ENCODE results near the gene TIAM1.

TIAM1 gene

DNA sequence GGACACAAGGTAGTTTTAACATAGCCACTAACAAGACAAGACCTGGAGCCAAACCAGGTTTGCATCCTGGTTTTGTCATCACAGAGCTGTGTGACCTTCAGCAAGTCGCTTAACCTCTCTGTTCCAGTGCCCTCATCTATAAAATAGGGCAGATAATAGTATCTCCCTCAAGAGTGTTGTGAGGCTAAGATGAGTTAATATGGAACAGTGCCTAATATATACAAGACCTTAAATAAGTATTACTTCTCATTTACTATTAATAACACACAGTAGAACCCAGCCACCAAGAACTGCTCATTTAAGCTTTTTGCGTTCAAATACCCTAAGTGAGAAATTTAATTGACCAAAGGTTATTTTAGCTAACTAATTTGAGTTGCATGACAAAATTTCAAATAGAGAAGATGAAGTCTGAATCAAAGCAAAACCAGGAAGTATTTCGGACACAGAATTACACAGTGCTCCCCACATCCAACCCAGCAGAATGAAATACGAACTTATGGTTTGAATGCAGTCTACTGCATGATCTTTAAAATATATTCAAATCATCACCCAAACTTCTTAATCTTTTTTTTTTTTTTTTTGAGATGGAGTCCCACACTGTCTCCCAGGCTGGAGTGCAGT, 181.9 kb downstream of the TIAM1 start:
- no peak overlapping the region for H3K4me3 ChIP-seq (replicated peaks; ENCODE audit: low read depth, low read length)
- TF ChIP-seq, protein P1, sequence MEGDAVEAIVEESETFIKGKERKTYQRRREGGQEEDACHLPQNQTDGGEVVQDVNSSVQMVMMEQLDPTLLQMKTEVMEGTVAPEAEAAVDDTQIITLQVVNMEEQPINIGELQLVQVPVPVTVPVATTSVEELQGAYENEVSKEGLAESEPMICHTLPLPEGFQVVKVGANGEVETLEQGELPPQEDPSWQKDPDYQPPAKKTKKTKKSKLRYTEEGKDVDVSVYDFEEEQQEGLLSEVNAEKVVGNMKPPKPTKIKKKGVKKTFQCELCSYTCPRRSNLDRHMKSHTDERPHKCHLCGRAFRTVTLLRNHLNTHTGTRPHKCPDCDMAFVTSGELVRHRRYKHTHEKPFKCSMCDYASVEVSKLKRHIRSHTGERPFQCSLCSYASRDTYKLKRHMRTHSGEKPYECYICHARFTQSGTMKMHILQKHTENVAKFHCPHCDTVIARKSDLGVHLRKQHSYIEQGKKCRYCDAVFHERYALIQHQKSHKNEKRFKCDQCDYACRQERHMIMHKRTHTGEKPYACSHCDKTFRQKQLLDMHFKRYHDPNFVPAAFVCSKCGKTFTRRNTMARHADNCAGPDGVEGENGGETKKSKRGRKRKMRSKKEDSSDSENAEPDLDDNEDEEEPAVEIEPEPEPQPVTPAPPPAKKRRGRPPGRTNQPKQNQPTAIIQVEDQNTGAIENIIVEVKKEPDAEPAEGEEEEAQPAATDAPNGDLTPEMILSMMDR (IDR thresholded peaks at IDR 0.05; ENCODE audit: low read length, missing control alignments), result no peak
- DNase-seq (ENCODE audit: low read depth), result no peak

GRCh38 chr21:31161157-31161556, 182.9 kb downstream of the TIAM1 start:
- TF ChIP-seq, protein P1 (IDR thresholded peaks at IDR 0.05; ENCODE audit: low read length, missing control alignments), result no peak
- DNase-seq (ENCODE audit: low read depth), result no peak
- no peak overlapping the region for H3K4me3 ChIP-seq (replicated peaks; ENCODE audit: low read depth, low read length)

GRCh38 chr21:31159808-31160207, 184.3 kb downstream of the TIAM1 start:
- H3K4me3 ChIP-seq (replicated peaks; ENCODE audit: low read depth, low read length), result no peak overlapping the region

GRCh38 chr21:31158789-31159581, 185.1 kb downstream of the TIAM1 start:
- peak; percentile 63 for DNase-seq (ENCODE audit: low read depth)
- TF ChIP-seq, protein P1 (IDR thresholded peaks at IDR 0.05; ENCODE audit: low read length, missing control alignments), result no peak
- no peak overlapping the region for H3K4me3 ChIP-seq (replicated peaks; ENCODE audit: low read depth, low read length)

More at GRCh38 chr21:31159808-31160207, 184.3 kb downstream of the TIAM1 start:
- TF ChIP-seq, protein P1 (IDR thresholded peaks at IDR 0.05; ENCODE audit: low read length, missing control alignments), result no peak
- no peak for DNase-seq (ENCODE audit: low read depth)

DNA sequence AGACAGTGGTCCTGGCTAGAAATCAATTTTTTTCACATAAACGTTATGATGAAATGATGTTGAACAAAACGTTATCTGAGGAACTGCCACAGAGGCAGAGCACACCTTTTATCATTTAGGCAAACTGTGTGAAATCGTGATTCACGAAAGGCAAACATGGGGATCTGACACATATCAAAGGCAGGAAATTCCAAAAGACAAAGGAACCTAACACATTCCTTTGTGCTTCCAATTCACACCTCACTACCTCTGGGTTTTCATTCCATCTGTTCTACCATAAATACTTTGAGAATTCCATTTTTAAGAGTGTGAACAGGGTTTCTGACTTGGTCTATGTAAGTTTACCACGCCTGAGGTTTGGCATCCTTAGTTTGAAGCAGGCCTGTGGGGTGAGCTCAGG, 186.3 kb downstream of the TIAM1 start:
- H3K4me3 ChIP-seq (replicated peaks; ENCODE audit: low read depth, low read length), result no peak overlapping the region
- DNase-seq (ENCODE audit: low read depth), result no peak
- TF ChIP-seq, protein P1 (IDR thresholded peaks at IDR 0.05; ENCODE audit: low read length, missing control alignments), result no peak

- no peak overlapping the region for H3K4me3 ChIP-seq (replicated peaks; ENCODE audit: low read depth, low read length)
- no peak for DNase-seq (ENCODE audit: low read depth)
- TF ChIP-seq, protein P1 (IDR thresholded peaks at IDR 0.05; ENCODE audit: low read length, missing control alignments), result no peak
Measured at GRCh38 chr21:31156662-31157061, 187.4 kb downstream of the TIAM1 start.

Measured in fibroblast of pulmonary artery (primary cell).